PFSK-1 (cell line): ENCODE data around the gene CNKSR2.

Source experiments
- FOXP2 ChIP-seq: optimal IDR thresholded peaks from 2 replicates; pipeline ENCODE3; 2011; ENCODE audit warnings: borderline replicate concordance, control low read depth, inconsistent platforms; ENCODE audit not compliant: insufficient read depth; ENCODE audit errors: extremely low read length, extremely low read depth
- POLR2AphosphoS5 ChIP-seq: IDR thresholded peaks from 2 replicates; pipeline ENCODE4 v1.6.1; 2012; ENCODE audit warnings: low read depth, mild to moderate bottlenecking, control low read depth, low read length, moderate library complexity
- REST ChIP-seq, 2 experiments: IDR thresholded peaks; 2 replicates each; pipeline versions ENCODE4 v1.6.1 to v1.8.0; 2011 to 2012; ENCODE audit warnings: low read depth in 2 of 2, low read length in 2 of 2, control low read depth in 1 of 2, inconsistent platforms in 1 of 2, mild to moderate bottlenecking in 1 of 2, moderate library complexity in 1 of 2; ENCODE audit not compliant: insufficient read depth in 1 of 2
- SIN3A ChIP-seq: IDR thresholded peaks from 2 replicates; pipeline ENCODE4 v1.6.1; 2012; ENCODE audit warnings: mild to moderate bottlenecking, low read length, moderate library complexity, borderline replicate concordance; ENCODE audit not compliant: insufficient read depth
- TAF1 ChIP-seq: IDR thresholded peaks from 2 replicates; pipeline ENCODE4 v1.6.1; 2012; ENCODE audit warnings: low read length, control low read depth, borderline replicate concordance; ENCODE audit not compliant: insufficient read depth

GRCh38 chrX:21645886-21646285 lies 271.7 kb downstream of the CNKSR2 start:
- TF ChIP-seq TAF1 = no peak
- no peak for TF ChIP-seq REST (IDR thresholded peaks at IDR 0.05; ENCODE audit: insufficient read depth in 1 of 2, low read depth in 2 of 2, low read length in 2 of 2)
- no peak for TF ChIP-seq SIN3A
- no peak for TF ChIP-seq POLR2AphosphoS5
- no peak for TF ChIP-seq FOXP2
